Measurements from ENCODE around the gene ANKRD39. TPM values are rescaled to one million over a fixed set of nuclear protein-coding genes. Genes with fewer than 3 reads are reported as not detected.
"Not testable (repeated sequence)": the region's sequence is repeated elsewhere in the genome, so short reads cannot be mapped to it uniquely, and the experiment has no call there.

Gene ANKRD39
- total RNA-seq, 2 donors from 2014 or later, result 12.1 to 12.4 TPM

DNA sequence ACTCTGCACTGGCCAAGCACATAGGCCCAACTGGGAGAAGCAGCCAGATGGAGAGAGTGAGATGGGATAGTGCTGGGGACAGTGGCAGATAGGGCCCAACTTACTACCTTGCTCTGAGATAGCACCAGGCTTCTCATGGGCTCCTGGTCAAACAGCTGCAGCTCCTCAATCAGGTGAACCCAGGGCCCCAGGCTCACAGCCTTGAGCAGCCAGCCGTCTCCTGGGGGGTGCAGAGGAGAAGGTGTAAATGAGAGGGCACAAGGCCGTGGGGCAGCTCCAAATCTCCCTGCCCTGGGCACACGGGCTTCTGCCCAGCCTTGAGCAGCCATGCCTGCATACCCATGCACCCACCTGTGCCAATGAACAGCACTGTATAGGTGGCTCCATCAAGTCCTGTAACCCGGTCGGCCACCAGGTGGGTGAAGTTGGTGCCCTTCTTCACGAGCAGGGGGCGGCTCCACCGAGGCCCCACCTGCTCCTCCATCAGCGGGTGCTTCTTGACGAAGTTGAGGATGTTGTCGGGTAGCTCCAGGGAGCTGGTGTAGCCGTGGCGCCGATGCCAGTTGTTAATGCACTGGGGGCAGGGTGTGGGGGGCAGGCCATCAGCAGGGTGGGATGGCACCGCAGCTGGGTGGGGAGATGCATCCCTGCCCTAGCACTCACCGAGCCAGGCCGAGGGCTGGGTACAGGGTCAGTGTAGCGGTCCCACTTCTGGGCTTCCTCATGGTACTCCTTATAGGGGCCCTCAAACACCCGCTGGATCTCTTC lies 5.9 kb upstream of the ANKRD39 start:
- no peak for DNase-seq (ENCODE audit: low spot score)
- intact Hi-C loops (cut with DNase I), result loop anchor here in 1 of 2 donors (2.0 kb wide), 1 partner anchor 85 kb away; no protein-coding TSS in a partner anchor

DNA sequence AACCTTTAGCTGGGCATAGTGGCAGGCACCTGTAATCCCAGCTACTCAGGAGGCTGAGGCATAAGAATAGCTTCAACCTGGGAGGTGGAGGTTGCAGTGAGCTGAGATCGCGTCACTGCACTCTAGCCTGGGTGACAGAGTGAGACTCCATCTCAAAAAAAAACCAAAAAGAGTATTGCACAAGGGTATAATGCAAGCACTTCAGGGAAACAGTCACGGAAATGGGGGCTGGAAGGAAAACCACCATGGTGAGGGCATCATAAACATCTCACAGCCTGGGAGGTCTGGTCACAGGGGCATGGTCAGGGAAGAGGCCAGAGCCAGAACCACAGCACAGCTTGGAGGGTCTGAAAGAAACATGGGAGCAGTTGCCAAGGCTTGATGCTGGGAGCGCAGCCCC lies 5.2 kb upstream of the ANKRD39 start:
- intact Hi-C loops (cut with DNase I); DNase-seq (ENCODE audit: low spot score): not testable (repeated sequence)

- no peak for DNase-seq (ENCODE audit: low spot score)
- intact Hi-C loops (cut with DNase I), result no loop called here
Observed at GRCh38 chr2:96861074-96861473, 3.3 kb upstream of the ANKRD39 start.

- no peak for DNase-seq (ENCODE audit: low spot score)
- intact Hi-C loops (cut with DNase I), result no loop called here
Observed at GRCh38 chr2:96860065-96861029, 2.5 kb upstream of the ANKRD39 start.

GRCh38 chr2:96859681-96860064 lies 1.9 kb upstream of the ANKRD39 start:
- intact Hi-C loops (cut with DNase I), result loop anchor here in 1 of 2 donors (2.0 kb wide), 1 partner anchor 91 kb away; no protein-coding TSS in a partner anchor
- DNase-seq (ENCODE audit: low spot score), result no peak

- DNase-seq (ENCODE audit: low spot score), result no peak
Observed at GRCh38 chr2:96859099-96859649, 1.4 kb upstream of the ANKRD39 start.

GRCh38 chr2:96856776-96857666 lies 795 bp downstream of the ANKRD39 start:
- intact Hi-C loops (cut with DNase I), result loop anchor here in 1 of 2 donors (2.0 kb wide), 1 partner anchor 92 kb away; no protein-coding TSS in a partner anchor
- DNase-seq (ENCODE audit: low spot score), result no peak

More at GRCh38 chr2:96859099-96859649, 1.4 kb upstream of the ANKRD39 start:
- intact Hi-C loops (cut with DNase I), result loop anchor here in 1 of 2 donors (2.0 kb wide), 1 partner anchor 92 kb away; no protein-coding TSS in a partner anchor

GRCh38 chr2:96853321-96853720 lies 4.5 kb downstream of the ANKRD39 start:
- intact Hi-C loops (cut with DNase I), result no loop called here

GRCh38 chr2:96852667-96853066 lies 5.1 kb downstream of the ANKRD39 start:
- intact Hi-C loops (cut with DNase I), result no loop called here
- DNase-seq (ENCODE audit: low spot score), result no peak

More at GRCh38 chr2:96853321-96853720, 4.5 kb downstream of the ANKRD39 start:
- no peak for DNase-seq (ENCODE audit: low spot score)

GRCh38 chr2:96848264-96848663 lies 9.6 kb downstream of the ANKRD39 start:
- intact Hi-C loops (cut with DNase I), result no loop called here
- no peak for DNase-seq (ENCODE audit: low spot score)

GRCh38 chr2:96847586-96847985 lies 10.2 kb downstream of the ANKRD39 start:
- DNase-seq (ENCODE audit: low spot score), result no peak
- intact Hi-C loops (cut with DNase I), result no loop called here

GRCh38 chr2:96846825-96847224 lies 11.0 kb downstream of the ANKRD39 start:
- intact Hi-C loops (cut with DNase I), result no loop called here
- DNase-seq (ENCODE audit: low spot score), result no peak

- no peak for DNase-seq (ENCODE audit: low spot score)
- intact Hi-C loops (cut with DNase I), result no loop called here
Observed at GRCh38 chr2:96844405-96844808, 13.4 kb downstream of the ANKRD39 start.

GRCh38 chr2:96843538-96844268 lies 14.1 kb downstream of the ANKRD39 start, which contains the start of gene ANKRD23:
TSS of gene ANKRD23 (minus strand) at chr2:96844021. CDS start at chr2:96843992, 29 bp downstream.
- intact Hi-C loops (cut with DNase I), result no loop called here

DNA sequence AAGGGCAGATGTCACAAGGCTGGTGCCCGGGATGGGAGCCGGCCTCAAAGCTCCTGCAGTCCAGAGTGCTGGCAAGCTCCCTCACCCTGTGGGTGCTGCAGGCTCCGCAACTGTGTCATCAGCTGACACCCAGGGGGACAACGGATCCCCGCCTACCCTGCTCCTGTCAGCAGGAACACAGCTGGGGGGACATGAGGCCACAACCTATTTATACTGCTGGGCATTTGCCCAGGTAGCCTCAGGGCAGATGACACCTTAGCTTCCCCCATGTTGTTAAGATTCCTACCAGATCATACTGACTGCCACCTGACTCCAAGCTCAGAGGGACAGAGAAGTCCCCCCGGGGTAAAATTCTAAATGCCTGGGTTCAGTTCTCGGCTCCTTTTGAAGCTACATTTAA lies 15.2 kb downstream of the ANKRD39 start:
- DNase-seq (ENCODE audit: low spot score), result no peak
- intact Hi-C loops (cut with DNase I), result no loop called here

More at GRCh38 chr2:96843538-96844268, 14.1 kb downstream of the ANKRD39 start, which contains the start of gene ANKRD23:
- no peak for DNase-seq (ENCODE audit: low spot score)

- intact Hi-C loops (cut with DNase I), result no loop called here
- DNase-seq (ENCODE audit: low spot score), result no peak
Observed at GRCh38 chr2:96841701-96842495, 15.9 kb downstream of the ANKRD39 start.

Data from posterior vena cava (tissue), 2 donors.